Thoracic aorta (tissue), 2 donors: ENCODE results near the gene CACNA1G. TPM values are rescaled to one million over a fixed set of nuclear protein-coding genes. Genes with fewer than 3 reads are reported as not detected.

Experiments used
- ATAC-seq: fragments of 150-250 bp; one replicate; pipeline ENCODE4 v1.8.0; 2017; ENCODE audit warnings: low read depth; ENCODE audit not compliant: insufficient number of reproducible peaks, low FRiP score
- DNase-seq: peaks from one replicate; pipeline ENCODE4 v3.0.0-alpha.2; 2020; ENCODE audit warnings: low spot score
- H3K27ac ChIP-seq, 2 donors: fragments of 200-600 bp; sonication (generic); 1 replicate in 1 of 2; 2 replicates in 1 of 2; pipeline ENCODE4 v1.5.1; 2016; ENCODE audit warnings: mild to moderate bottlenecking in 2 of 2, moderate library complexity in 2 of 2
- H3K27me3 ChIP-seq: fragments of 200-600 bp; sonication (generic); replicated peaks from 2 replicates; pipeline ENCODE4 v1.6.0; 2016; ENCODE audit warnings: mild to moderate bottlenecking; ENCODE audit not compliant: insufficient read depth
- H3K36me3 ChIP-seq: fragments of 200-600 bp; sonication (generic); one replicate; pipeline ENCODE4 v1.5.1; 2016
- H3K4me1 ChIP-seq, 2 donors: fragments of 200-600 bp; sonication (generic); 1 replicate in 1 of 2; 2 replicates in 1 of 2; pipeline versions ENCODE4 v1.5.1 to v1.6.0; 2016; ENCODE audit warnings: low read depth in 2 of 2, mild to moderate bottlenecking in 1 of 2; ENCODE audit not compliant: control insufficient read depth in 1 of 2
- H3K4me3 ChIP-seq: fragments of 200-600 bp; sonication (generic); 2 replicates; pipeline ENCODE4 v1.5.1; 2016; ENCODE audit warnings: mild to moderate bottlenecking
- H3K9me3 ChIP-seq: fragments of 200-600 bp; sonication (generic); 2 replicates; pipeline ENCODE4 v1.5.1; 2016
- CTCF ChIP-seq: fragments of 200-600 bp; sonication (generic); IDR thresholded peaks from one replicate; pipeline ENCODE4 v1.5.1; 2019; ENCODE audit warnings: antibody characterized with exemption
- total RNA-seq, 2 donors: library from RNA; depleted of rRNA; stranded (reverse); fragments of >200 nt; gene quantifications; one replicate each; pipeline versions ENCODE4 v1.1.0 to v1.2.3, GENCODE V29; 2016

The CACNA1G gene
- total RNA-seq, 2 donors from 2014 or later = 0.27 to 2.3 TPM

- Histone ChIP-seq H3K27ac (no peak overlapping the region), H3K27me3 (no peaks in the 10 kb centered on the region), H3K9me3 (no peaks in the 10 kb centered on the region), H3K4me1 (no peaks in the 10 kb centered on the region), H3K4me3 (no peak overlapping the region), H3K36me3 (no peaks in the 10 kb centered on the region)
- no peak for ATAC-seq
- DNase-seq = no peak
- no peak for TF ChIP-seq CTCF
Measured at GRCh38 chr17:50517011-50517410, 43.5 kb upstream of the CACNA1G start.

- H3K27ac ChIP-seq = no peak overlapping the region
- no peaks in the 10 kb centered on the region for H3K4me1 ChIP-seq
- H3K4me3 ChIP-seq = no peak overlapping the region
- H3K36me3 ChIP-seq = no peaks in the 10 kb centered on the region
- ATAC-seq (no peak), DNase-seq (no peak)
- no peaks in the 10 kb centered on the region for H3K9me3 ChIP-seq
- H3K27me3 ChIP-seq = no peaks in the 10 kb centered on the region
- no peak for TF ChIP-seq CTCF
Measured at GRCh38 chr17:50517504-50518383, 42.8 kb upstream of the CACNA1G start.

GRCh38 chr17:50518384-50519023 is 42.0 kb upstream of the CACNA1G start:
- ATAC-seq = no peak
- H3K27ac ChIP-seq = no peak overlapping the region

GRCh38 chr17:50519141-50519834 is 41.2 kb upstream of the CACNA1G start:
- H3K27me3 ChIP-seq = no peaks in the 10 kb centered on the region
- ATAC-seq (no peak), DNase-seq (no peak)
- H3K4me3 ChIP-seq = no peak overlapping the region
- no peak for TF ChIP-seq CTCF
- no peaks in the 10 kb centered on the region for H3K4me1 ChIP-seq
- H3K36me3 ChIP-seq = no peaks in the 10 kb centered on the region
- no peaks in the 10 kb centered on the region for H3K9me3 ChIP-seq
- no peak overlapping the region for H3K27ac ChIP-seq

More at GRCh38 chr17:50518384-50519023, 42.0 kb upstream of the CACNA1G start:
- TF ChIP-seq CTCF = no peak
- Histone ChIP-seq H3K4me3 (no peak overlapping the region), H3K9me3 (no peaks in the 10 kb centered on the region), H3K36me3 (no peaks in the 10 kb centered on the region), H3K4me1 (no peaks in the 10 kb centered on the region), H3K27me3 (no peaks in the 10 kb centered on the region)
- DNase-seq = no peak

- no peaks in the 10 kb centered on the region for H3K4me1 ChIP-seq
- no peak for TF ChIP-seq CTCF
- ATAC-seq = no peak
- no peaks in the 10 kb centered on the region for H3K36me3 ChIP-seq
- no peak overlapping the region for H3K27ac ChIP-seq
- DNase-seq = no peak
- H3K4me3 ChIP-seq = no peak overlapping the region
- no peaks in the 10 kb centered on the region for H3K9me3 ChIP-seq
- no peaks in the 10 kb centered on the region for H3K27me3 ChIP-seq
Measured at GRCh38 chr17:50520483-50520882, 40.0 kb upstream of the CACNA1G start.
